Skeletal muscle satellite cell (primary cell): ENCODE data around the gene EIF4G2.
"Not testable (repeated sequence)": the region's sequence is repeated elsewhere in the genome, so short reads cannot be mapped to it uniquely, and the experiment has no call there.

Source experiments
- H3K27me3 ChIP-seq: 2 replicates; pipeline ENCODE4 v1.7.0; 2013; ENCODE audit warnings: low read length; ENCODE audit not compliant: control insufficient read depth, insufficient read depth
- H3K36me3 ChIP-seq: 2 replicates; pipeline ENCODE4 v1.7.0; 2013; ENCODE audit warnings: mild to moderate bottlenecking, control low read depth, low read length; ENCODE audit not compliant: insufficient read depth
- H3K4me1 ChIP-seq: 2 replicates; pipeline ENCODE4 v1.7.0; 2013; ENCODE audit warnings: low read length; ENCODE audit not compliant: control insufficient read depth, insufficient read depth
- H3K4me2 ChIP-seq: 2 replicates; pipeline ENCODE4 v1.7.0; 2013; ENCODE audit warnings: mild to moderate bottlenecking, low read length
- H3K4me3 ChIP-seq: 2 replicates; pipeline ENCODE4 v1.7.0; 2013; ENCODE audit warnings: low read length
- H3K9ac ChIP-seq: 2 replicates; pipeline ENCODE4 v1.7.0; 2013; ENCODE audit warnings: mild to moderate bottlenecking, low read depth, low read length, moderate library complexity
- H3K9me3 ChIP-seq: replicated peaks from 2 replicates; pipeline ENCODE4 v1.7.0; 2013; ENCODE audit warnings: mild to moderate bottlenecking, control low read depth, low read length

The EIF4G2 gene

DNA sequence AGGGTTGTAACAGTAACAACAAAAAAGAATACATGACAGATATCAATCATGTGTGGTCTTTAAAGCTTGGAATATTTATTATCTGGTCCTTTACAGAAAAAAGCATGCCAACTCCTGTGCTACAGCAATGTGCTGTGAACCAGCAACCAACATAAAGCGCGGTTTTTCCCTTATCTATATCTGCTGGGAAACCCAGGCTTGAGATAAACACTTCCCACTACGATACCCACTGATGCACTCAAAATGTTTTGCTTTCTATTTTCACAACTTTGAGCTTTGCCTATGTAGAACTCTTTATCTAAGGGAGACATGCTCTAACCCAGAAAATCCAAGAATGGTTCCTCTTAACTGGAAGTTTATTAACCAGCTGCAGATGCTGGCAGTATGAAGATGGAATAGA, 30.2 kb upstream of the EIF4G2 start:
- Histone ChIP-seq H3K27me3 (no peaks in the 10 kb centered on the region), H3K9me3 (no peaks in the 10 kb centered on the region), H3K4me2 (no peak overlapping the region), H3K9ac (no peak overlapping the region), H3K36me3 (no peaks in the 10 kb centered on the region), H3K4me3 (no peak overlapping the region), H3K4me1 (no peaks in the 10 kb centered on the region)

DNA sequence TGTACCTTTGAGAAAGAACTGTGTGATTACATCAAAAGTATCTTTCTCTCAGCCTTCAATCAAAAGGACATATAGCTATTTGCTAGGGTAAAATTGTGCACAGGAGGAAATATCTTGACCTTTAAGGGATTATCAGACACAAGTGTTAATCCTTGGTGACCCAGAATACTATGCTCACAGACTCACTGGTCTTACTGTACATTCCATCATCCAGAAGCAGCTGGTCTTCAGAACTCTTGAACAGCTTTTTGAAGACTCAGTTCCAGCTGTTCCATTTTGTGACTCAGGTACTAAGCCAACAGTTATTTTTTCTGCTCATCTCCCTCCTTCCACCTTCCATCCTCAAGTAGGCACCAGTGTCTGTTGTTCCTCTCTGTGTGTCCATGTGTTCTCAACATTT, 29.4 kb upstream of the EIF4G2 start:
- Histone ChIP-seq H3K4me2 (no peak overlapping the region), H3K4me3 (no peak overlapping the region), H3K9me3 (no peaks in the 10 kb centered on the region), H3K27me3 (no peaks in the 10 kb centered on the region), H3K9ac (no peak overlapping the region), H3K4me1 (no peaks in the 10 kb centered on the region), H3K36me3 (no peaks in the 10 kb centered on the region)

DNA sequence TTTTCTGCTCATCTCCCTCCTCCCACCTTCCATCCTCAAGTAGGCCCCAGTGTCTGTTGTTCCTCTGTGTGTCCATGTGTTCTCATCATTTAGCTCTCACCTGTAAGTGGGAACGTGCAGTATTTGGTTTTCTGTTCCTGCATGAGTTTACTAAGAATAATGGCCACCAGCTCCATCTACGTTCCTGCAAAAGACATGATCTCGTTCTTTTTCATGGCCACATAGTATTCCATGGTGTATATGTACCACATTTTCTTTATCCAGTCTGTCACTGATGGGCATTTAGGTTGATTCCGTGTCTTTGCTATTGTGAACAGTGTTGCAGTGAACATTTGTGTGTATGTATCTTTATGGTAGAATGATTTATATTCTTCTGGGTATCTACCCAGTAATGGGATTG, 28.2 kb upstream of the EIF4G2 start:
- H3K4me3 ChIP-seq, H3K4me1 ChIP-seq, H3K9ac ChIP-seq: not testable (repeated sequence)

DNA sequence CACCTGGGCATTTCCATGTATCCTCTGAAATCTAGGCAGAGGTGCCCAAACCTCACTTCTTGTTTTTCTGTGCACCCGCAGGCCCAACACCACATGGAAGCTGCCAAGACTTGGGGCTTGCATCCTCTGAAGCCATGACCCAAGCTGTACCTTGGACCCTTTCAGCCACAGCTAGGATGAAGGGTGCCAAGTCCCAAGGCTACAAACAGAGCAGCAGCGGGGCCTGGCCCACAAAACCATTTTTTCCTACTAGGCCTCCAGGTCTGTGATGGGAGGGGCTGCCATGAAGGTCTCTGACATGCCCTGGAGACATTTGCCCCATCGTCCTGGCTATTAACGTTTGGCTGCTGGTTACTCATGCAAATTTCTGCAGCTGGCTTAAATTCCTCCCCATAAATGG, 20.4 kb upstream of the EIF4G2 start:
- H3K9me3 ChIP-seq, result no peaks in the 10 kb centered on the region
- H3K4me2 ChIP-seq, result no peak overlapping the region
- no peak overlapping the region for H3K9ac ChIP-seq
- H3K27me3 ChIP-seq, result no peaks in the 10 kb centered on the region
- no peaks in the 10 kb centered on the region for H3K4me1 ChIP-seq
- no peaks in the 10 kb centered on the region for H3K36me3 ChIP-seq
- no peak overlapping the region for H3K4me3 ChIP-seq

More for the DNA sequence above, 28.2 kb upstream of the EIF4G2 start:
- not testable (repeated sequence) for H3K36me3 ChIP-seq, H3K9me3 ChIP-seq, H3K4me2 ChIP-seq, H3K27me3 ChIP-seq

DNA sequence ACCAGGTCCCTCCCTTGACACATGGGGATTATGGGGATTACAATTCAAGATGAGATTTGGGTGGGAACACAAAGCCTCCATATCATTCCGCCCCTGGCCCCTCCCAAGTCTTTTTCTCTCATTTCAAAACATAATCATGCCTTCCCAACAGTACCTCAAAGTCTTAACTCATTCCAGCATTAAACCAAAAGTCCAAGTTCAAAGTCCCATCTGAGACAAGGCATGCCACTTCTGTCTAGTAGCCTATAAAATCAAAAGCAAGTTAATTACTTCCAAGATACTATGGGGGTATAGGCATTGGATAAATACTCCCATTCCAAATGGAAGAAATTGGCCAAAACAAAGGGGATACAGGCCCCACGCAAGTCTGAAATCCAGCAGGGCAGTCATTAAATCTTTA, 19.7 kb upstream of the EIF4G2 start:
- H3K9ac ChIP-seq, result no peak overlapping the region
- no peaks in the 10 kb centered on the region for H3K9me3 ChIP-seq
- H3K27me3 ChIP-seq, result no peaks in the 10 kb centered on the region
- no peak overlapping the region for H3K4me3 ChIP-seq
- peaks cover 3% of the 10 kb centered on the region for H3K4me1 ChIP-seq
- H3K4me2 ChIP-seq, result no peak overlapping the region
- no peaks in the 10 kb centered on the region for H3K36me3 ChIP-seq

DNA sequence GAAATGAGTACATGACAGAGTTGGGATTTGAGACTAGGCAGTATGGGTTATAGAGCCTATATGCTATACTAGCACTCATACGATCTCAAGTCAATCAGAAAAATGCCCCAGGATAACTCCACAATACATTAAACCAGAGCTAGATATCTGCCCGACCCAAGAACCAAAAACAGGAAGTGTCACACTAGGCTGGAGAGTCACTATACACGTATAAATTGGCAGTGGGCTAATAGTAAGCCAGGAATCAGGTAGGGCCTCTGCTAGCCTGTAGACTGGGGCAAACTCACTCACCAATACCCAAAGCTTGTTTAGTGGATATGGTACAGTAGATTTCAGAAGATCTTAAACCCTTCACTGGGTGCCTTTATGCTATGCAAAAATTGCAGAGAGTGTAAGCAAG, 16.2 kb upstream of the EIF4G2 start:
- Histone ChIP-seq H3K27me3 (no peaks in the 10 kb centered on the region), H3K9ac (no peak overlapping the region), H3K4me1 (peaks cover 6% of the 10 kb centered on the region), H3K9me3 (no peaks in the 10 kb centered on the region), H3K4me2 (no peak overlapping the region), H3K4me3 (no peak overlapping the region), H3K36me3 (no peaks in the 10 kb centered on the region)

DNA sequence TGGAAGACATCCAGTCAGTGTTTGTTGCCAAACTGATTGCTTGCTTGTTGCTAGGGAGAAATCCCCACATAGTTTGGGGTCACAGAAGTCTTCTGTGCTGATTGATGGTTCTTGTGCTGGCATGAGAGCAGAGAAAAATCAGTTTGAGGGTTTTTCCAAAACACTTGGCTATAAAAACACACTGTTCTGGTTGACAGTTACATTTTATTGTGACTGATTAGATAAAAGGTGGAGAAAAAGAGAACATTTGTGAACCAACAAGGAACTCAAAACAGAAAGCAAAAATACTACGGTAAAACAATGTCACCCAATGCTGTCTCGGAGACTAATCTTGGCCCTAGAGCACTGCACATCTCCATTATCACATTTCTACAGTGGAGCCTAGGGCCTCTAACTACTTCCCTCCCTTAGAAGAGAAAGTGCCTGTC, 14.4 kb upstream of the EIF4G2 start:
- H3K9ac ChIP-seq, result no peak overlapping the region
- H3K4me3 ChIP-seq, result no peak overlapping the region
- peak overlapping the region; percentile 31 for H3K4me2 ChIP-seq
- H3K27me3 ChIP-seq, result no peaks in the 10 kb centered on the region
- H3K36me3 ChIP-seq, result no peaks in the 10 kb centered on the region
- peaks cover 14% of the 10 kb centered on the region for H3K4me1 ChIP-seq
- no peaks in the 10 kb centered on the region for H3K9me3 ChIP-seq

DNA sequence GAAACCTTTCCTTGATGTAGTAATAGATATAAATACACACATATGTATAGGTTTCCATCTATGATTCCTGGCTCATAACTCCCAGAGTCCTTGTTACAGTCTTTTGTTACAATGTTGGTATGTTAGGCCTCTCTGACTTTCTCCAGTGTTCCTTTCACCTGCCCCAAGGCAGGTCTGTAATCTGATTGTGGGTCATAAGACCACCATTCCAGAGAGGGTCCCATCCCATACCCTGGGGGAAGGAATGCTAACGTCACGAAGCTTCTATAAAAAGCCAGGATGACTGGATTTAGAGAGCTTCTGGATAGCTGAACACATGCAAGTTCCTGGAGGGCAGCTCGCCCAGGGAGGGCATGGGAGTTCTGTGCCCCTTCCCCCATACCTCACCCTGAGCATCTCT, 13.8 kb upstream of the EIF4G2 start:
- H3K4me3 ChIP-seq, H3K9me3 ChIP-seq, H3K9ac ChIP-seq, H3K36me3 ChIP-seq, H3K27me3 ChIP-seq, H3K4me2 ChIP-seq: not testable (repeated sequence)
- peaks cover 16% of the 10 kb centered on the region for H3K4me1 ChIP-seq

DNA sequence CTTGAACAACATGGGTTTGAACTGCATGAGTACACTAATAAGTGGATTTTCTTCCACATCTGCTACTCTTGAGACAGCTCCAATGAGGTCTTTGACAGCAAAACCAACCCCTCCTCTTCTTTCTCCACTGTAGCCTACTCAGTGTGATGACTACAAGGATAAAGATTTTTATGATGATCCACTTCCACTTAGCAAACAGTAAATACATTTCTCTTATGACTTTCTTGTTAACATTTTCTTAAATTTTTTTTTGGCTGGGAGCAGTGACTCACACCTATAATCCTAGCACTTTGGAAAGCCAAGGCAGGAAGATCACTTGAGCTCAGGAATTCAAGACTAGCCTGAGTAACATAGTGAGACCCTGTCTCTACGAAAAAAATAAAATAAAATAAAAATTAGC, 9.9 kb upstream of the EIF4G2 start:
- no peak overlapping the region for H3K4me3 ChIP-seq

DNA sequence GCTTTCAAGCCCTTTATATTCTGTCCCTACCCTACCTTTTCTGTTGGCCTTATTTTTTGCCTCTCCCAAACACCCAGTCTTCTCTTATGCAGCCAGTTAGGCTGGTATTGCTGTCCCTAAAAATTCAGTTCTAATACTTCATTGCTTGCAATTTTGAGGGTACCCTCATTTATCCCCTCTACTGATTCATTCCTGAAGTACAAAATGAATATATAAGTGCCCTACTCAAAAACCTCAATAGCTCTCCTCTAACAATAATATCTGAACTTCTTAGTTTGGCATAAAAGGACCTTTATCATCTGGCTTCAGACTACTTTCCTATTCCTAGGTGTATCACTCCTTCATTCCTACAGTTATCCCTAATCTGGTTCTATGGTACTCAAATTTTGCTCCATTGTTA, 5.2 kb upstream of the EIF4G2 start:
- H3K4me3 ChIP-seq, result no peak overlapping the region
- no peak overlapping the region for H3K9ac ChIP-seq
- no peak overlapping the region for H3K4me2 ChIP-seq
- no peaks in the 10 kb centered on the region for H3K36me3 ChIP-seq
- no peaks in the 10 kb centered on the region for H3K9me3 ChIP-seq
- peaks cover 12% of the 10 kb centered on the region for H3K4me1 ChIP-seq
- H3K27me3 ChIP-seq, result no peaks in the 10 kb centered on the region

More for the DNA sequence above, 9.9 kb upstream of the EIF4G2 start:
- Histone ChIP-seq H3K9ac (no peak overlapping the region), H3K4me1 (peaks cover 15% of the 10 kb centered on the region), H3K27me3 (no peaks in the 10 kb centered on the region), H3K36me3 (no peaks in the 10 kb centered on the region), H3K4me2 (peak overlapping the region; percentile 11), H3K9me3 (no peaks in the 10 kb centered on the region)

DNA sequence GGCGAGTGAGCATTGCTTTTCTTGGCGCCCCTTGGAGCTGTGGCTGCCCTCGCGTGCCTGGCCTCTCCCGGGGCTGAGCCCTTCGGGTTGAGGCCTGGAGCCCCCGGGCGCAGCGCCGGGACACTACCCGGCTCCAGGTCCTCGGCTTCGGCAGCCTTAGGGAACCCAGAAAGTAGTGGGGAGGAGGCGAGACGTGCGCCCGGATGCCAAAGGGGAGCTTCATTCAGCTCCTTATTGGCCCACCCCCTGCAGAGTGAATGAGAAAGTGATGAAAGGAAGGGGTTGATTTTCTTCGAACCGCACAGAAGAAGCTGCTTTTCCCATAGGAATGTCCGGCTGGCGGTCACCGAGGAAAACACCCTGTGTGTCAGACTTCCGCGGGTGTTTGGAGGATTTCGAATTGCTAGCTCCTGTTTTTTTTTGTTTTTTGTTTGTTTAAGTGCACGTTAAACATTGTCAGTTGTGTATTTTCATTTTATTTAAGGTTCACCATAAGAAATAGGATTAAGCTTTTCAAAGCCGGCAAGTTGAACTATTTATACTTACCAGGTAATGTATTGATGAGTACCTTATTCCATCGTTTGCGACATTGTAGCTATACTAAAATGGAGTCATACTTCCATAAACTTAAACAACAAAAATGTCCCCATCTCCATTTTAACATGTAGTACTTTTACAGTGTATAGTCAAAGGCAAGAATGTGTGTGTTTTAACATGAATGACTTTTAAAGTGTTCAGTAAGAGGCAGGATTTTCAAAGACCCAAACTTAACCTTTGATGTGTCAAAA, 841 bp upstream of the EIF4G2 start:
- Histone ChIP-seq H3K9ac (peak overlapping the region; percentile 92), H3K36me3 (peaks cover 37% of the 10 kb centered on the region), H3K4me1 (peaks cover 22% of the 10 kb centered on the region), H3K4me3 (peak overlapping the region; percentile 76), H3K4me2 (peak overlapping the region; percentile 94), H3K9me3 (no peaks in the 10 kb centered on the region), H3K27me3 (no peaks in the 10 kb centered on the region)

DNA sequence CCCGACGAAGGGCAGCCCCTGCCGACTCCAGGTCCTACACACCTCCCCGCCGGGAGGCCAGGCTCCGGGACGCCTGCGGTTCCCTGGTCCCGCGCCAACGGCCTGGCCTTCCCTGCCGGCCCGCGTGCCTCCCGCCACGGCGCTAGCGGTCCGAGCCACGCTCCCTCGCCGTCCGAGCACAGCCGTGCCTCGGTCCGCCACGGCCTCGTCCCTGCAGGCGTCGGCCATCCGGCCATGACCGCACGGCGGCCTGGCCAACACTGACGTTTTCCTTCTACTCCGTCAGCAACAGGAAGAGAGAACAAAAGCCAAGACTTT, 532 bp downstream of the EIF4G2 start:
- H3K9me3 ChIP-seq, result no peaks in the 10 kb centered on the region
- peaks cover 50% of the 10 kb centered on the region for H3K36me3 ChIP-seq
- H3K4me2 ChIP-seq, result peak overlapping the region; percentile 79
- H3K27me3 ChIP-seq, result no peaks in the 10 kb centered on the region
- H3K4me3 ChIP-seq, result peak overlapping the region; percentile 87
- H3K4me1 ChIP-seq, result peaks cover 22% of the 10 kb centered on the region
- peak overlapping the region; percentile 100 for H3K9ac ChIP-seq
